GM19468 (cell line): Measurements from ENCODE around the gene CCDC159.

Experiments used
- ATAC-seq: cut with Tn5 transposase; IDR thresholded peaks from one replicate; pipeline ENCODE4 v1.9.1; 2021; ENCODE audit warnings: mild to moderate bottlenecking, moderate library complexity, moderate number of reproducible peaks; ENCODE audit not compliant: unreplicated experiment; ENCODE audit errors: extremely low read depth

The CCDC159 gene

GRCh38 chr19:11384778-11385129, 38.4 kb downstream of the CCDC159 start:
- no peak for ATAC-seq

GRCh38 chr19:11387162-11388034, 41.1 kb downstream of the CCDC159 start:
- no peak for ATAC-seq

GRCh38 chr19:11390359-11390758, 44.0 kb downstream of the CCDC159 start:
- ATAC-seq: no peak

GRCh38 chr19:11390933-11391680, 44.8 kb downstream of the CCDC159 start:
- ATAC-seq: no peak

DNA sequence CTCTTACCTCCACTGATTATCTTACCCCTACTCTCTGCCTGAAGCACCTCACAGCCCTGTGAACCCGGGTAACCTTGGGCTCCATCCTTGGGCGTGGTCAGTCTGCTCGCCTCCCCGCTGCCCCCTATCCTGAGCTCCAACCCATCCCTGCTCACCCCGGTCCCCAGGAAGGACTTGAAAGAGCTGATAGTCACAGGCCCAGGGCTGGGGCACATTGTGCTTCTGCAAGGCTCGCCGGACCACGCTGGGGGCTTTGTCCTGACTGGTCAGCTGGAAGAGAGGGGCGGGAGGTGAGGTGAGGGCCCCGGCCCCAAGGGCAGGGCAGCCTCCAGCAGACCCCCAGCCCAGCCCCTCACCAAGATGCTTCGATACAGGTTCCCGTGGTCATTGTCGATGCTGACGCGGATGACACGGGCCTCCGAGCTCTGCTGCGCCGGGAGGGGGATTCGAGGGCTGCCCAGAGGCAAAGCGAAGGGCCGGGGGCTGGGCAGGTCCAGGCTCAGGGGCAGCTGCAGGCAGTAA, 50.8 kb downstream of the CCDC159 start:
- ATAC-seq: no peak

DNA sequence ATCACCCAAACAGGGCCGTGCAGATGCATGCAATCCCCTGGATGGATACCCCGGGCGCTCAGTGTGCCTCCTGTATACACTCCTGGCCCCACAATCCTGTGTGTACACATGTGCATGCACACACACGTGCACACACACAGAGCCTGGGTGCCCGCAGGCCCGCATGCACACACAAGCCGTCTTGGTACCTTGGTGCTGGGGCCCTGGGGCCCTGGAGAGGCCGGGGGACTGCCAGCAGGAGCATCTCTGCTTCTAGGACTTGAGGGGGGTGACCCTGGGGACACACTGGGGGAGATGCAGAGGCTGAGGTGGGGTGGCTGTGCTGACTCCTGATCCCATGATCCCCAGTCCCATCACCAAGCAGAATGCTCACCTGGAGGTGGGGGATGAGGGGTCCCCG, 53.3 kb downstream of the CCDC159 start:
- ATAC-seq: no peak

GRCh38 chr19:11400798-11401197, 54.5 kb downstream of the CCDC159 start:
- no peak for ATAC-seq

DNA sequence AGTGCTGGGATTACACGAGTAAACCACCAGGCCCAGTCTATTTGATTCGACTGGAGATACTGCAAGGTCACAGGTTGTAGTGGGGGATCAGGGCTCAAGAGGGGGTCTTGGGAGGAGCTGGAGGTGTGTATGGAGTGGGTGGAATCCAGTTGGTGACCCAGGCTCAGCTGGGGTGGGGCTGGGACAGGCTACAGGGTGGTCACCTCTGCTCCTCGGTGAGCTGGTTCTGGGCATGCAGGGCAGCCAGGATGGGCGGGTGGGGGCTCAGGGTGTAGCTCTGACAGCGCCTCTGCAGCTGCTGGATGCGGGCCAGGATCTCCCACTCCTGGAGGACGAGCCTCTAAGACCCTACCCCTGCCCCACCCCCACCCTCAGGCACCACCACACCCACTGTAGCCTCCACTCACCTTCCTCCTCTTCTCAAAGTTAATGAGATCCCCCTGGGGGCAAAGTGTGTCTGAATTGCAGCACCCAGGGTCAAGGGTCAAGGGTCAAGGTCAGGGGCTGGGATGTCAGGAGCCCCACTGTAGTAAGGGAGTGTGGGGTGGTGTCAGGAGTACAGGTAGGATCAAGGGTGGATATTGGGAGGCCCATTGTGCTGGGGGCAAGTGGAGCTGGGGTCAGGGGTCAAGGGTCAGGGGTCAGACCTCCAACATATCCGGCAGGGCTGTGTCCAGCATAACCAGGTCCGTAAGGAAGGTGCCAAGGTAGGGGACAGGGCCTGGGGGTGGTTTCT, 55.7 kb downstream of the CCDC159 start:
- ATAC-seq: no peak
